Ishikawa (cell line): ENCODE results near the gene CALN1.

Experiments
- CEBPB ChIP-seq: IDR thresholded peaks from 2 replicates; pipeline ENCODE4 v1.6.1; 2012
- CREB1 ChIP-seq: IDR thresholded peaks from 2 replicates; pipeline ENCODE4 v1.6.1; 2012; ENCODE audit warnings: low read depth
- EGR1 ChIP-seq: IDR thresholded peaks from 2 replicates; pipeline ENCODE4 v1.6.1; 2012
- EP300 ChIP-seq: IDR thresholded peaks from 2 replicates; pipeline ENCODE4 v1.6.1; 2012; ENCODE audit warnings: borderline replicate concordance
- FOXM1 ChIP-seq: IDR thresholded peaks from 2 replicates; pipeline ENCODE4 v1.6.1; 2012; ENCODE audit warnings: low read depth, borderline replicate concordance
- NFIC ChIP-seq: IDR thresholded peaks from 2 replicates; pipeline ENCODE4 v1.6.1; 2012
- RAD21 ChIP-seq: IDR thresholded peaks from 2 replicates; pipeline ENCODE4 v1.6.1; 2012; ENCODE audit warnings: low read depth
- TAF1 ChIP-seq: IDR thresholded peaks from 2 replicates; pipeline ENCODE4 v1.6.1; 2012; ENCODE audit warnings: low read depth, mild to moderate bottlenecking
- TCF12 ChIP-seq: IDR thresholded peaks from 2 replicates; pipeline ENCODE4 v1.6.1; 2012; ENCODE audit warnings: low read depth
- TEAD4 ChIP-seq: IDR thresholded peaks from 2 replicates; pipeline ENCODE4 v1.6.1; 2012
- YY1 ChIP-seq: IDR thresholded peaks from 2 replicates; pipeline ENCODE4 v1.6.1; 2012; ENCODE audit warnings: low read depth
- ZBTB7A ChIP-seq: IDR thresholded peaks from 2 replicates; pipeline ENCODE4 v1.6.1; 2012; ENCODE audit warnings: low read depth
- TF ChIP-seq, protein P1 (sequence below): IDR thresholded peaks from 2 replicates; pipeline ENCODE4 v1.6.1; 2012
- TF ChIP-seq, protein P2 (sequence below): IDR thresholded peaks from 2 replicates; pipeline ENCODE4 v1.6.1; 2012; ENCODE audit warnings: low read depth, mild to moderate bottlenecking
- TF ChIP-seq, protein P3 (sequence below): IDR thresholded peaks from 2 replicates; pipeline ENCODE4 v1.6.1; 2012

Gene CALN1

DNA sequence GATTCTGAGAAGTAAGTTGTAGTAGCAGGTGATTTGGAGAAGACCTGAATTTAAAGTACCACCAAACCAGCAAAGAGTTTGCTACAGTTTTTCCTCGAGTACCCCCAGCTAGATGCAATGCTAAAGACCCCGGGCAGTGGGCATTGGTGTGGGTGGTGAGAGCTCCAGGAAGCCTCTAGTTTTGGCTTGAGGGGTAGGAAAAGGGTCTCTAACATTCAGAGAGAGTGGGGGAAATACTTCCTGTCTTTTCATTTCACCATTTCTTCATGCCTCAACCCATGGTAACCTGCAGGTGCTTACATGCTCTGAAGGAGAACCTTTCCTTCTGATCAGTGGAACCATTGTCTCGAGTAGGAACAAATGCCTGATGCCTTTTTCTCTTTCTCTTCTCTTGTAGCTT lies 352.2 kb downstream of the CALN1 start:
- TF ChIP-seq, protein P1, sequence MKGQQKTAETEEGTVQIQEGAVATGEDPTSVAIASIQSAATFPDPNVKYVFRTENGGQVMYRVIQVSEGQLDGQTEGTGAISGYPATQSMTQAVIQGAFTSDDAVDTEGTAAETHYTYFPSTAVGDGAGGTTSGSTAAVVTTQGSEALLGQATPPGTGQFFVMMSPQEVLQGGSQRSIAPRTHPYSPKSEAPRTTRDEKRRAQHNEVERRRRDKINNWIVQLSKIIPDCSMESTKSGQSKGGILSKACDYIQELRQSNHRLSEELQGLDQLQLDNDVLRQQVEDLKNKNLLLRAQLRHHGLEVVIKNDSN, result no peak
- TF ChIP-seq RAD21, result no peak
- no peak for TF ChIP-seq EGR1
- no peak for TF ChIP-seq YY1
- no peak for TF ChIP-seq NFIC
- no peak for TF ChIP-seq CEBPB
- TF ChIP-seq TAF1, result no peak
- TF ChIP-seq, protein P2, sequence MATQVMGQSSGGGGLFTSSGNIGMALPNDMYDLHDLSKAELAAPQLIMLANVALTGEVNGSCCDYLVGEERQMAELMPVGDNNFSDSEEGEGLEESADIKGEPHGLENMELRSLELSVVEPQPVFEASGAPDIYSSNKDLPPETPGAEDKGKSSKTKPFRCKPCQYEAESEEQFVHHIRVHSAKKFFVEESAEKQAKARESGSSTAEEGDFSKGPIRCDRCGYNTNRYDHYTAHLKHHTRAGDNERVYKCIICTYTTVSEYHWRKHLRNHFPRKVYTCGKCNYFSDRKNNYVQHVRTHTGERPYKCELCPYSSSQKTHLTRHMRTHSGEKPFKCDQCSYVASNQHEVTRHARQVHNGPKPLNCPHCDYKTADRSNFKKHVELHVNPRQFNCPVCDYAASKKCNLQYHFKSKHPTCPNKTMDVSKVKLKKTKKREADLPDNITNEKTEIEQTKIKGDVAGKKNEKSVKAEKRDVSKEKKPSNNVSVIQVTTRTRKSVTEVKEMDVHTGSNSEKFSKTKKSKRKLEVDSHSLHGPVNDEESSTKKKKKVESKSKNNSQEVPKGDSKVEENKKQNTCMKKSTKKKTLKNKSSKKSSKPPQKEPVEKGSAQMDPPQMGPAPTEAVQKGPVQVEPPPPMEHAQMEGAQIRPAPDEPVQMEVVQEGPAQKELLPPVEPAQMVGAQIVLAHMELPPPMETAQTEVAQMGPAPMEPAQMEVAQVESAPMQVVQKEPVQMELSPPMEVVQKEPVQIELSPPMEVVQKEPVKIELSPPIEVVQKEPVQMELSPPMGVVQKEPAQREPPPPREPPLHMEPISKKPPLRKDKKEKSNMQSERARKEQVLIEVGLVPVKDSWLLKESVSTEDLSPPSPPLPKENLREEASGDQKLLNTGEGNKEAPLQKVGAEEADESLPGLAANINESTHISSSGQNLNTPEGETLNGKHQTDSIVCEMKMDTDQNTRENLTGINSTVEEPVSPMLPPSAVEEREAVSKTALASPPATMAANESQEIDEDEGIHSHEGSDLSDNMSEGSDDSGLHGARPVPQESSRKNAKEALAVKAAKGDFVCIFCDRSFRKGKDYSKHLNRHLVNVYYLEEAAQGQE, result no peak
- TF ChIP-seq EP300, result no peak
- no peak for TF ChIP-seq FOXM1
- TF ChIP-seq, protein P3, sequence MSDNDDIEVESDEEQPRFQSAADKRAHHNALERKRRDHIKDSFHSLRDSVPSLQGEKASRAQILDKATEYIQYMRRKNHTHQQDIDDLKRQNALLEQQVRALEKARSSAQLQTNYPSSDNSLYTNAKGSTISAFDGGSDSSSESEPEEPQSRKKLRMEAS, result no peak
- no peak for TF ChIP-seq CREB1
- TF ChIP-seq TCF12, result no peak
- TF ChIP-seq ZBTB7A, result no peak
- TF ChIP-seq TEAD4, result no peak

DNA sequence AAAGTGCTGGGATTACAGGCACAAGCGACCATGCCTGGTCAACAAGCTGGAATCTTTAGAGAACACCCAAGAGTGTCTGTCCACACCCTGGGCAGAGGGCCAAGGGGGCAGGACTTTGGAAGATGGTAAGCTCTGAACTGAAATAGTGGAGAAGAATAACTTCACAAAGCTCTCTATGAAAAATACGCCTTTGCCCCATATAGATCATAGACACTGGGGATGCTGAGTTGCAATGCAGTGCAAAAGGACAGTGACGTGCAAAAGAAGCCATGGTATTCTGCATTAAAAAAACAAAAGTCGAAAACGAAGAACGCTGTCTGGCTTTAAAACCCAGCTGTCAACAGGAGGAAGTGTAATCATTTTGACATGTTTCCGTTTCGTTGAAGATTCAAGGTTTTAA lies 353.6 kb downstream of the CALN1 start:
- TF ChIP-seq NFIC (no peak), RAD21 (no peak)

DNA sequence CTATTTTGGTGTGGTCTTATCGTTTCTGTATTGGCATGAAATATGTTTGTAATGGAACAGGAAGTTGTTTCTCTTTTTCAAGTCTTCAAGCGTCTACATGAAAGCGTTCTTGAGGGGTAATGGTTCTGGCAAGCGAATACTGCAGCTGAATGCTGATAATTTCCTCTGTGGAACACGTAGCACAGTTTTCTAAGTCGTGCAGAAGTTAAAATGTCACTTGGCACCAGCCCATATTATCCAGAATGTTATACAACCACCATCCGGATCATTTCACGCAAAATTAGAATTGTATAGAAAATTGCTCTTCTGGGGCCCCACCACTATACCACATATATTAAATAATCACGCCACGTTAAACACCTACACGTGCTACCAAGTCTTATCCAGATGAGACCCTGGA lies 354.3 kb downstream of the CALN1 start:
- TF ChIP-seq CEBPB, result no peak
- no peak for TF ChIP-seq ZBTB7A
- no peak for TF ChIP-seq EP300
- TF ChIP-seq, protein P1, result no peak
- no peak for TF ChIP-seq NFIC
- TF ChIP-seq, protein P3, result no peak
- no peak for TF ChIP-seq TAF1
- no peak for TF ChIP-seq TCF12
- no peak for TF ChIP-seq FOXM1
- no peak for TF ChIP-seq TEAD4
- TF ChIP-seq EGR1, result no peak
- TF ChIP-seq, protein P2, result no peak
- no peak for TF ChIP-seq CREB1
- TF ChIP-seq YY1, result no peak
- TF ChIP-seq RAD21, result no peak

DNA sequence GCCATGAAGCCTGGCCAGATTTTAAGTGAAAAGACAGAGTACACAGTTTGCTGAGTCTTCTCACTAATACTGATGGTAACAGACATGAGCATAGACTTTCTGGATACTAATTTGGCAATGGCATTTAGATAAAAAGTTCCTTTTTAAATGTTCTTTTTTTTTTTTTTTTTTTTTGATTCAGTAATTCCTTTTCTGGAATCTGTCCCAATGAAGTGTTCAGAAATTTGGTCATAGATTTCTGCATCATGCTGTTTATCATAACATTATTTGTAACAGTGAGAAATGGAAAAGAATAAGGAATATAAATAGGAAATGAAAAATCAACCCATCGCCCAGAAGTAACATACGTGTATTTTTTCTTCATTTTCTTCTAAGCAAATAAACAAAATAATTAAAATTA lies 354.9 kb downstream of the CALN1 start:
- no peak for TF ChIP-seq RAD21
- TF ChIP-seq, protein P2, result no peak
- TF ChIP-seq, protein P1, result no peak
- no peak for TF ChIP-seq NFIC
- no peak for TF ChIP-seq TEAD4
- TF ChIP-seq ZBTB7A, result no peak
- no peak for TF ChIP-seq YY1
- no peak for TF ChIP-seq CREB1
- TF ChIP-seq, protein P3, result no peak
- TF ChIP-seq EP300, result no peak
- no peak for TF ChIP-seq TCF12
- TF ChIP-seq EGR1, result no peak
- no peak for TF ChIP-seq CEBPB
- no peak for TF ChIP-seq FOXM1
